ENCODE results near the gene ERN1. TPM values are rescaled to one million over a fixed set of nuclear protein-coding genes. Genes with fewer than 3 reads are reported as not detected.
A peak's percentile ranks its signal among the peaks of the same experiment; 100 is the strongest.

ERN1 gene
- total and polyA plus RNA-seq, 2 of the 8 experiments (the other 6 are each of a cell fraction or from before 2014, with no cell fraction given): 1.8 to 3.9 TPM

DNA sequence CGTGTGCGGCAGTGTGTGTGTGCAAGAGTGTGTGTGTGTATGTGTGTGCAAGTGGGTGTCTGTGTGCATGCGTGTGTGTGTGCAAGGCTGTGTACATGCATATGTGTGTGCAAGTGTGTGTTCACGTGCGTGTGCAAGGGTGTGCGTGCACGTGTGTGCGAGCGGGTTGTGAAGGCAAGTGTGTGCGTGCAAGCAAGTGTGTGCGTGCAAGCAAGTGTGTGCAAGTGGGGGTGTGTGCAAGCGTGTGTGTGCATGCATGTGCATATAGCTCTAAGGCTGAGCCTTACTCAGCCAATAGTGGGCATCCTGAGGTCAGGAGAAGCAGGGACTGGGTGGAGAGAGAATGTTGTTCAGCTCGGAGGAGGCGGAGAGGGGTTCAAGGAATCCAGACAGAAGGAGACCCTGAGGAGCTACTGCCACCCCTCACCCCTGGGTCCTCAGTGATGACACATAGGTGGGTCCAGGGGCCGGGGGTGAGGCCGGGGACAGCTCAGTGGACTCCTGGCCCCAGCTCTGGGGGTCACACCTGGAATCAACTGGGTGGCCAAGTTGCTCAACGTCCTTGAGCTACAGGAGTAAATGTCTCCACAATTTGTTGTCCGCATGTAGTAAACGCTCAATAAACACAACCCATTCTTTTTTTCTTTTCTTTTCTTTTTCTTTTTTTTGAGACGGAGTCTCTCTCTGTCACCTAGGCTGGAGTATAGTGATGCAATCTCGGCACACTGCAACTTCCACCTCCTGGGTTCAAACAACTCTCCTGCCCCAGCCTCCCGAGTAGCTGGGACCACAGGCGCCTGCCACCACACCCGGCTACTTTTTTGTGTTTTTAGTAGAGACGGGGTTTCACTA is 130.0 kb downstream of the ERN1 start:
- H2BK12ac ChIP-seq (ENCODE audit: low read depth, low read length): peak overlapping the region; percentile 77; the same call in 1 of the 2 replicates
- no peak overlapping the region for H3K27ac ChIP-seq (ENCODE audit: low read depth, low read length)
- TF ChIP-seq ASH2L (IDR thresholded peaks at IDR 0.05; ENCODE audit: low read length) (no peak), CBX8 (IDR thresholded peaks at IDR 0.05; ENCODE audit: borderline replicate concordance, low read depth, low read length) (no peak), JUN (IDR thresholded peaks at IDR 0.05; ENCODE audit: low read depth, low read length) (no peak), HDAC6 (IDR thresholded peaks at IDR 0.05; ENCODE audit: low read depth, low read length) (no peak), EZH2 (IDR thresholded peaks at IDR 0.05; ENCODE audit: low read depth, low read length, severe bottlenecking) (no peak), JUND (IDR thresholded peaks at IDR 0.05; ENCODE audit: low read length) (no peak), CREB1 (IDR thresholded peaks at IDR 0.05) (no peak), USF2 (IDR thresholded peaks at IDR 0.05; ENCODE audit: low read length) (no peak), RXRA (IDR thresholded peaks at IDR 0.05; ENCODE audit: insufficient read depth, low read depth, low read length) (no peak), SRF (IDR thresholded peaks at IDR 0.05; ENCODE audit: low read depth, low read length) (no peak), TEAD4 (IDR thresholded peaks at IDR 0.05; ENCODE audit: low read depth, low read length) (no peak)
- H3K4me1 ChIP-seq (replicated peaks in 1 of 4; ENCODE audit: control insufficient read depth in 3 of 4, insufficient read depth in 4 of 4, low read length in 3 of 4): peaks cover 3 to 14% (median 6%) of the 10 kb centered on the region in 4 experiments
- WGBS, 2 experiments (ENCODE audit: extremely low coverage in 1 of 2, insufficient coverage in 1 of 2, insufficient read length in 1 of 2, insufficient replicate concordance in 2 of 2, low coverage in 1 of 2, low lambda C conversion rate in 2 of 2, missing lambda C conversion rate in 1 of 2): 85% methylated on average over 21 of the region's 25 CpGs; no CpG with 5 or more reads in 1 of the 2 experiments
- no peaks in the 10 kb centered on the region for H3K79me1 ChIP-seq (ENCODE audit: low read depth, low read length)
- no peak overlapping the region for H3K23ac ChIP-seq (ENCODE audit: insufficient read length)
- CTCF ChIA-PET (ENCODE audit: partially characterized antibody): interaction anchor here (0.6 to 2.7 kb wide), 11 partner anchors 10 to 118 kb away, joined by 3 to 24 read pairs (median 4); partner anchors contain the start of genes CSHL1, GH2 and ICAM2
- no peaks in the 10 kb centered on the region for H3K36me3 ChIP-seq (ENCODE audit: control insufficient read depth in 2 of 4, insufficient read depth in 4 of 4, low read length in 3 of 4)
- H3K56ac ChIP-seq (replicated peaks; ENCODE audit: insufficient read length, low read depth, low read length): no peak overlapping the region
- H3K23me2 ChIP-seq (ENCODE audit: low read depth, low read length): peaks cover 12% of the 10 kb centered on the region; the same call in 1 of the 2 replicates
- H4K20me1 ChIP-seq (replicated peaks in 1 of 2; ENCODE audit: control insufficient read depth in 1 of 2, insufficient read depth in 2 of 2, low read length in 2 of 2): peaks cover 0 to 5% of the 10 kb centered on the region in 2 experiments
- no peaks in the 10 kb centered on the region for H3K79me2 ChIP-seq (ENCODE audit: control insufficient read depth in 1 of 2, insufficient read depth in 2 of 2, low read length in 2 of 2)
- no peak overlapping the region for H3K14ac ChIP-seq (ENCODE audit: insufficient read length)
- peak overlapping the region; percentile 17; the same call in 1 of the 2 replicates for H2BK20ac ChIP-seq (ENCODE audit: low read length)
- peak overlapping the region in 1 of 2 experiments; percentile 87; a peak in 1 of 4 replicates for H3K4me2 ChIP-seq (ENCODE audit: insufficient read depth in 1 of 2, low read depth in 2 of 2, low read length in 2 of 2)
- H4K5ac ChIP-seq (ENCODE audit: insufficient read length, low read depth, low read length): no peak overlapping the region
- peaks cover 0 to 28% (median 16%) of the 10 kb centered on the region in 4 experiments; a peak in 5 of 7 replicates for H3K27me3 ChIP-seq (replicated peaks in 1 of 4; ENCODE audit: control insufficient read depth in 3 of 4, extremely low read depth in 1 of 4, insufficient read depth in 3 of 4, low read length in 3 of 4)
- H2BK15ac ChIP-seq (ENCODE audit: low read length): peak overlapping the region; percentile 13; the same call in 1 of the 2 replicates
- POLR2A ChIA-PET (ENCODE audit: partially characterized antibody): interaction anchor here (1.2 kb wide), 1 partner anchor 146 kb away, joined by 5 read pairs; no protein-coding TSS in a partner anchor
- no peak overlapping the region; the same call in 1 of the 2 replicates for H2BK5ac ChIP-seq (ENCODE audit: low read depth, low read length)
- H3K9me3 ChIP-seq (ENCODE audit: insufficient read depth in 2 of 2, low read depth in 1 of 2, low read length in 1 of 2): no peaks in the 10 kb centered on the region
- no peak overlapping the region for H3K18ac ChIP-seq (ENCODE audit: extremely low read depth, low read length)
- peak overlapping the region; percentile 93 for H2AK5ac ChIP-seq (ENCODE audit: low read depth, low read length)
- no peak overlapping the region for H4K8ac ChIP-seq (ENCODE audit: extremely low read depth, insufficient read depth, low read length)
- no peak overlapping the region for H2AFZ ChIP-seq (ENCODE audit: low read length)
- H3K9ac ChIP-seq (replicated peaks in 1 of 4; ENCODE audit: extremely low read depth in 1 of 4, low read depth in 3 of 4, low read length in 3 of 4): 0 out of 7 replicates have a peak overlapping the region, but pooled peaks of 1 of the 4 experiments have one; percentile 27
- no peak overlapping the region for H3K4me3 ChIP-seq (ENCODE audit: extremely low read depth in 1 of 4, insufficient read depth in 2 of 4, low read depth in 3 of 4, low read length in 4 of 4)
- H2BK120ac ChIP-seq (replicated peaks; ENCODE audit: low read depth, low read length): no peak overlapping the region
- DNase-seq (ENCODE audit: low read depth in 1 of 2, low spot score in 2 of 2): no peak
- H3K4ac ChIP-seq (replicated peaks; ENCODE audit: insufficient read length, low read depth, low read length): no peak overlapping the region
- no peak overlapping the region for H4K91ac ChIP-seq (replicated peaks; ENCODE audit: insufficient read length, low read length)
- no peak for FAIRE-seq
